SH-SY5Y (cell line): Measurements from ENCODE around the gene UBE4B.

Experiments
- GATA2 ChIP-seq: IDR thresholded peaks from 2 replicates; pipeline ENCODE4 v1.6.1; 2011; ENCODE audit warnings: mild to moderate bottlenecking, low read depth, low read length
- GATA3 ChIP-seq: IDR thresholded peaks from 2 replicates; pipeline ENCODE4 v1.6.1; 2011; ENCODE audit warnings: low read depth, mild to moderate bottlenecking, low read length, moderate library complexity

The UBE4B gene

DNA sequence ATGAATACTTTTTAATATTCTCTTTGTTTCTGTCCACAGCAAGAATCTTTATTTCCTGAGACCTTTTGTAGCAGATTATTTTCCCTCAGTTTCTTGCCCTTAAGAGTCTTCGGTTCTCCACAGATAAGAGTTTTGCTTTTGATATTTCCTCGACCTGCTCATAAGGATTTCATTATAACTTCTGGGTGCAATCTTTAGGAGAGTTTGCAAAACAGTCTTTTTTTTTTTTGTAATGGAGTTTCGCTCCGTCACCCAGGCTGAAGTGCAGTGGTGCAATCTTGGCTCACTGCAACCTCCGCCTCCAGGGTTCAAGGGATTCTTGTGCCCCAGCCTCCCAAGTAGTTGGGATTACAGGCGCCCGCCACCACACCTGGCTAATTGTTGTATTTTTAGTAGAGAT, 10.1 kb upstream of the UBE4B start:
- TF ChIP-seq GATA2 (no peak), GATA3 (no peak)

GRCh38 chr1:10025354-10025753, 7.4 kb upstream of the UBE4B start:
- TF ChIP-seq GATA2 (no peak), GATA3 (no peak)

DNA sequence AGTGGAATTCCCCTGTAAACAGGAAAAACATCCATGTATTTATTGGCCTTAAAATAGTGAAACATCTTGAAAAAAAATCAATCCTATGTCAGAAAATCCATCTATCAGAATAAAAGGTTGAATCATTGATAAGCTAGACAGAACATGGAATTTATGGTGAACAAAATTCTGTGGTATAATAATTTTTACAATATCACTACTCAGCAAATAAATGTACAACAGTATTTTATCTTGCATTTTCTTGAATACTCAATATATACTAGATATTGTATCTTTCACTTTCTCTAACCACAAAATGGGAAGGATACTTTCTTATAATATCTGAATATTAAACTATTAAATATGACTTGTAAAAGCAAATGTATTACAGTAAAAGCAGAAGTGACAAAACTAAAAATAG, 5.7 kb upstream of the UBE4B start:
- TF ChIP-seq GATA2: no peak
- no peak for TF ChIP-seq GATA3

- TF ChIP-seq GATA2 (no peak), GATA3 (no peak)
Observed at GRCh38 chr1:10031461-10031860, 1.3 kb upstream of the UBE4B start.

- no peak for TF ChIP-seq GATA2
- TF ChIP-seq GATA3: no peak
Observed at GRCh38 chr1:10033359-10033845, 644 bp downstream of the UBE4B start.

DNA sequence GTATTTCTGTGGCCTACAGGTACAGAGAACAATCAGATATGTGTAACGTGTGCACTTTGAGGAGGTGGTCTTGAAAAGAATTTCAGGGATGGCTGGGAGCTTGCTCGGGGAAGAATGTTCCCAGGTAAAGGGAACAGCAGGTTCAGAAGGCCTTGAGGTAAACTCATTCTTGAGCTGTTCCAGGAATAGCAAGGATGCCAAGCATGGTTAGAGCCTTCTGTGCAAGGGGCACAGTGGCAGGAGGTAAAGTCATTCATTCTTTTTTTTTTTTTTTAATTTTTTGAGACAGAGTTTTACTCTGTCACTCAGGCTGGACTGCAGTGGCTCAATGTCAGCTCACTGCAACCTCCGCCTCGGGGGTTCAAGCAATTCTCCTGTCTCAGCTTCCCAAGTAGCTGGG, 10.0 kb downstream of the UBE4B start:
- TF ChIP-seq GATA3 (no peak), GATA2 (no peak)

DNA sequence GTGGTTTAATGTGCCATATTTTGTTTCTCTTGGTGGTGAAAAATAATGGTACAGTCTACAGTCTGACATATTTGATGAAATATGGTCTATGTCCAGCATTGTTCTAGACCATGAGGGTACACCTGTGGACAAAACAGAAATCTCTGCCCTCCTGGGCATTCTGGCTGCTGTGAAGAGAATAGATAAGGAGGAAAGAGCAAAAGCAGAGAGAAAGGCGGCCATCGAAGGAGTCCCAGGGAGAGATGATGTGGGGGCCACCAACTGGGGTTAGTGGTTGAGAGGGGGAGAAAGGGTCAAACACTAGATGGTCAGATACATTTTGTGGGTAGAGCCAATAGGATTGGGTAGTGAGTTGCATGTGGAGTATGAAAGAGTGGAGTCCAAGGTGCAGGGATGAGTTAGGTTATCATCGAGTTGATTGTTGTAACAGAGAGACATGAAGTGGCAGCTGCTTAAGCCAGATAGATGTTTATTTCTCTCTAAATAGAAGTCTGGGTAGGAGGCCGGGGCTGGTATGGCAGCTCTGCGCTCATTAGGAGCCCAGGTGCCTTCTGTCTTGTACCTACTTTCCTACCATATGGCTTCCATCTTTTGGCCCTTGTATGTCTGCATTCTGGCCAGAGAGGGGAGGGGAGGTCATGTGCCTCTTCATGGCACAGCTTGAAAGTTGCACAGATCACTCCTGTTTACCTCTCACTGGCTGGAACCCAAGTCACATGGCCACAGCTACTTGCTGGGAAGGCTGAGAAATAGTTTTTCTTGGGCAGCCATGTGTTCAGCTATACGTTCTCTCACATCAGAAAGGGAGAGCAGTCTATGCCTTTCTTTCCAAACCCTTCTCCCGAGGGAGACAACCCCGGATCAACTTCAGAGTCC, 13.0 kb downstream of the UBE4B start:
- TF ChIP-seq GATA2 (no peak), GATA3 (no peak)

DNA sequence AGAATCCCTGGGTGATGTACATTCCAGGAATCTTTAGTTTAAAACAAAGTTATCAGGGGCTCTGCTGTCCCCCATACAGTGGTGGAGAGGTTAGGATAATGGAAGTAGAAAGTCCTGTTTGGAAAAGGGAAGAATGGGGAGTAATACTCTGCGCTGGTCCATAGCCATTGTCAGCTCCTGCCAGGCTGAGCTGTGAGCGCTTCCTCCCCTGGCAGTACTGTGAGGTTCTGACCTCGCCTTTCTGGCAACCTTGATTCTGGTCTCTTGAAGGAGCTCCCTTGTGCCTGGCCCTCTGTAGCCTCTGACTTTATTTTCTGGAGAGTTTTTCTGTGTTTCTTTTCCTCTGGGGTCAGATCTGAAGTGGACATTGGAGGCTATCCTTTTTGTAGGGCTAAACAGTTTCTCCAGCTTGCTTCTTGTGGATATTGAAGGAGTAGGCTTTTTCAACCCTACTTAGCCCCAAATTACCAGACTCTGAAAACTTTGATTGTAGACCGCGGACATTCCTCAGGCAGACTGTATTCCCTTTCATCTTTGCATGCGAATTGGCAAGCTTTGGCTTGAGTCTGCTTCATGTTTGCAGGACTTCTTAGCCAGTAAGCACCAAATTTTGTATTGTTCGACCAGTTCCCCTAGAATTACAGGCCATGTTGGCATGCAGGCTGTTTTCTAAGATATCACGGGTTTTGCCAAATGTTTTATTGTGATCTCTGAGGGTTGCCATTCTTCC, 13.8 kb downstream of the UBE4B start:
- TF ChIP-seq GATA2 (no peak), GATA3 (no peak)

DNA sequence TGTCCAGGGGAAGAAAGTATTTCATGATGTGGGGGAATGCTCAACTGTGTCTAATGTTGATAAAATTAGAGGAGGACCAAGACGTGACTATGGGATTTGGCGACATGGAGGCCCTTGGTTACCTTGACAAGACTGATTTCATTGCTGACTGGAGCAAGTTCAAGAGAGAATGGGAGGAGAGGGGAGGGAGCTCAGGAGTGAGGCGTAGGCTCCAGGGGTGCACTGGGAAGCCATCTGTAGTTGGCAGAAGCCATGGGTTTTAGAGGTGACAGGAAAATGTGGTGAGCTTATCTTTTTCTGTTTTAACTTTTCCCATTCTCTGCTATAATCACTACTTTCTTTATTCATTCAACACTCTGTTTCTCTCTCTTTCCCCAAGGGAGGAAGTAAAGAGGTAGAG, 15.8 kb downstream of the UBE4B start:
- no peak for TF ChIP-seq GATA3
- no peak for TF ChIP-seq GATA2

DNA sequence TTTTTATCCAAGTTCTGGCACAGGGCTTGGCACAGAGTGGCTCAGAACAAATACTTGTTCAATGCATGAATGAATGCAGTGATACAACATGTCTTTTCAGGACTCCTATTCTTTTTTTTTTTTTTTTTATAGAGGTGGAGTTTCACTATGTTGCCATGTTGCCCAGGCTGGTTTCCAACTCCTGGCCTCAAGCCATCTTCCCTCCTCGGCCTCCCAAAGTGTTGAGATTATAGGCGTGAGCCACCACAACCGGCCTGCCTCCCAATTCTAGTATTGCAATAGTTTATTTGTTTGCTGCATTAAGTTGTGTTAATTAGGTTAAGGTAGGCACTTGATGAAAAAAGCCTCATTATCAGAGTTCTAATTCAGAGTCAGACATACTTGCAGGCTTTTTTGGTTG, 17.9 kb downstream of the UBE4B start:
- no peak for TF ChIP-seq GATA3
- TF ChIP-seq GATA2: no peak

- no peak for TF ChIP-seq GATA2
- no peak for TF ChIP-seq GATA3
Observed at GRCh38 chr1:10051656-10052055, 18.9 kb downstream of the UBE4B start.

DNA sequence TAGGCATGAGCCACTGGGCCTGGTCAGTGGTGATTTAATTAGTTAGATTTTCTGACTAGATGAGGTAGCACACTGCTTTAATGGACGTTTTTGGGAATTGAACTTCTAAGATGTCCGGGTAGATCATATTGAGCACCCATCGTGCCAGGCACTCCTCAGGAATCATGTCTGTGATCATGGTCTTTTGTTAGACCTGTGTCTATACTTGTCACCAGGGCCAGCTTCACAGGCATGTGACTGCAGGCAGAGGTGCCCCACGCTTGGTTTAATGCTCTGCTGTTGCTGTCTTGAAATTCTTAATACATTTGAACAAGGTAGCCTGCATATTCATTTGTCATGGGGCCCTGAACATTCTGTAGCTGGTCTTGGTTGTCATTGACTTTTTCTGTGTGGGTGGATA, 19.6 kb downstream of the UBE4B start:
- TF ChIP-seq GATA2: no peak
- TF ChIP-seq GATA3: no peak

DNA sequence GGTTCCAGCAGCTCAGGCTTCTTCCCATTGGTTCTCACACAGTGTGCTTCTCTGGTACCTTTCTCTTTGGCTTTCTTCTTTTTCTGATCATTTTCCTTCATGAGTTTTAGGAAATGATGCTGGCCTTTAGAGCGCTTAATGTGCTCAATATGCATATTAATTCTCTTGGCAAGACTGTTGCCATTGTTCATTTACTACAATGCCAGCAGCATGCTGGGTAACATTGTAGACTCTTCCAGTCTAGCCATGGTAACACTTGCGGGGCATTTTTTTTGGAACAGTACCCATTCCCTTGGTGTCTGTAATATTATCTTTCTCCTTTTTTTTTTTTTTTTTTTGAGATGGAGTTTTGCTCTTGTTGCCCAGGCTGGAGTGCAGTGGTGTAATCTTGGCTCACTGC, 21.7 kb downstream of the UBE4B start:
- TF ChIP-seq GATA2: no peak
- no peak for TF ChIP-seq GATA3

GRCh38 chr1:10056599-10056987, 23.8 kb downstream of the UBE4B start:
- TF ChIP-seq GATA3 (no peak), GATA2 (no peak)

DNA sequence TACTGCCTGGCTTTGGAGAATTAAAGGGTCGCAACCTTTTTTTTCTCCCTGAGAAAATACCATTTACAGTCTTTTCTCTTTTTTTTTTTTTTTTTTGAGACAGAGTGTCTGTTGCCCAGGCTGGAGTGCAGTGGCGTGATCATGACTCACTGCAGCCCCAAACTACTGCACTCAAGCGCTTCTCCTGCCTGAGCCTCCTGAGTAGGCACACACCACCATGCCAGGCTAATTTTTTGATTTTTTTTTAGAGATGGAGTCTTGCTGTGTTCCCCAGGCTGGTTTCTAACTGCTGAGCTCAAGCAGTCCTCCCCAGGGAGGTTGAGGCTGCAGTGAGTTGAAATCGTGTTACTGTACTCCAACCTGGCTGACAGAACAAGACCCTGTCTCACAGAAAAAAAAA, 24.6 kb downstream of the UBE4B start:
- TF ChIP-seq GATA3 (no peak), GATA2 (no peak)
